Neuron (in vitro differentiated cells): ENCODE results near the gene PTPN13.
"Not testable (repeated sequence)": the region's sequence is repeated elsewhere in the genome, so short reads cannot be mapped to it uniquely, and the experiment has no call there.

Experiments
- H2AFZ ChIP-seq: one replicate; pipeline ENCODE4 v1.6.1; 2013; ENCODE audit warnings: low read depth, mild to moderate bottlenecking, inconsistent platforms, low read length, moderate library complexity
- H3K27me3 ChIP-seq: one replicate; pipeline ENCODE4 v1.6.1; 2013; ENCODE audit warnings: low read length; ENCODE audit not compliant: insufficient read depth
- H3K36me3 ChIP-seq: one replicate; pipeline ENCODE4 v1.6.1; 2013; ENCODE audit warnings: low read length; ENCODE audit not compliant: insufficient read depth
- H3K4me1 ChIP-seq: one replicate; pipeline ENCODE4 v1.6.1; 2013; ENCODE audit warnings: low read length; ENCODE audit not compliant: insufficient read depth
- H3K4me3 ChIP-seq: 2 replicates; pipeline ENCODE4 v1.5.1; 2013; ENCODE audit warnings: mild to moderate bottlenecking, low read length, moderate library complexity
- H3K9me3 ChIP-seq: one replicate; pipeline ENCODE4 v1.6.1; 2013; ENCODE audit warnings: low read length

PTPN13 gene

GRCh38 chr4:86719149-86719548, 125.0 kb downstream of the PTPN13 start:
- not testable (repeated sequence) for H2AFZ ChIP-seq, H3K27me3 ChIP-seq, H3K4me3 ChIP-seq, H3K4me1 ChIP-seq
- Histone ChIP-seq H3K9me3 (peaks cover 11% of the 10 kb centered on the region), H3K36me3 (peaks cover 61% of the 10 kb centered on the region)

GRCh38 chr4:86720508-86721068, 126.5 kb downstream of the PTPN13 start:
- no peak overlapping the region for H2AFZ ChIP-seq
- H3K4me1 ChIP-seq, result no peaks in the 10 kb centered on the region
- H3K4me3 ChIP-seq, result no peak overlapping the region
- H3K9me3 ChIP-seq, result peaks cover 12% of the 10 kb centered on the region
- H3K36me3 ChIP-seq, result peaks cover 63% of the 10 kb centered on the region
- no peaks in the 10 kb centered on the region for H3K27me3 ChIP-seq

GRCh38 chr4:86721412-86721811, 127.3 kb downstream of the PTPN13 start:
- no peak overlapping the region for H3K4me3 ChIP-seq
- no peaks in the 10 kb centered on the region for H3K27me3 ChIP-seq
- peaks cover 12% of the 10 kb centered on the region for H3K9me3 ChIP-seq
- no peaks in the 10 kb centered on the region for H3K4me1 ChIP-seq
- H2AFZ ChIP-seq, result no peak overlapping the region
- peaks cover 55% of the 10 kb centered on the region for H3K36me3 ChIP-seq

DNA sequence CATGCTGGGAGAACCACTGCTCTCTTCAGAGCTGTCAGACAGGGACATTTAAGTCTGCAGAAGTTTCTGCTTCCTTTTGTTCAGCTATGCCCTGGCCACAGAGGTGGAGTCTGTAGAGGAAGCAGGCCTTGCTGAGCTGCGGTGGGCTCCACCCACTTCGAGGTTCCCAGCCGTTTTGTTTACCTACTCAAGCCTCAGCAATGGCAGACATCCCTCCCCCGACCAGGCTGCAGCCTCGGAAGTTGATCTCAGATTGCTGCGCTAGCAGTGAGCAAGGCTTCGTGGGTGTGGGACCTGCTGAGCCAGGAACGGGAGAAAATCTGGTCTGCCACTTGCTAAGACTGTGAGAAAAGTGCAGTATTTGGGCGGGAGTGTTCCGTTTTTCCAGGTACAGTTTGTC, 136.2 kb downstream of the PTPN13 start:
- Histone ChIP-seq H3K4me3 (no peak overlapping the region), H3K27me3 (no peaks in the 10 kb centered on the region), H2AFZ (no peak overlapping the region), H3K36me3 (peaks cover 42% of the 10 kb centered on the region), H3K9me3 (no peaks in the 10 kb centered on the region), H3K4me1 (no peaks in the 10 kb centered on the region)

DNA sequence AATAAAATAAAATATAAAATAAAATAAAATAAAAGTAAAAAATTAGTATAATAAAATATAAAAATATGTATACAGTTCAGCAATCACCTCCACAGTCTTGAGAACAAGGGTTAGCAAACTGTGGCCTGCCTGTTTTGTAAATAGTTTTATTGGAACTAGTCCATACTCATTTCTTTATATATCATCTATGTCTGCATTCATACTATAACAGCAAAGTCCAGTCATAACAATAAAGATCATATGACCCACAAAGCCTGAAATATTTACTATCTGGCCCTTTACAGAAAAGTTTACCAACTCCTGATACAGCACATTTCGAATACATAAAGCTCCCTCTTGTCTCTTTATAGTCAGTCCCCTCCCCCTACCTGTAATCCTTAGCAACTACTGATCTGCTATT, 143.1 kb downstream of the PTPN13 start:
- Histone ChIP-seq H2AFZ (no peak overlapping the region), H3K4me1 (no peaks in the 10 kb centered on the region), H3K4me3 (no peak overlapping the region), H3K9me3 (peaks cover 19% of the 10 kb centered on the region), H3K36me3 (peaks cover 78% of the 10 kb centered on the region), H3K27me3 (no peaks in the 10 kb centered on the region)

DNA sequence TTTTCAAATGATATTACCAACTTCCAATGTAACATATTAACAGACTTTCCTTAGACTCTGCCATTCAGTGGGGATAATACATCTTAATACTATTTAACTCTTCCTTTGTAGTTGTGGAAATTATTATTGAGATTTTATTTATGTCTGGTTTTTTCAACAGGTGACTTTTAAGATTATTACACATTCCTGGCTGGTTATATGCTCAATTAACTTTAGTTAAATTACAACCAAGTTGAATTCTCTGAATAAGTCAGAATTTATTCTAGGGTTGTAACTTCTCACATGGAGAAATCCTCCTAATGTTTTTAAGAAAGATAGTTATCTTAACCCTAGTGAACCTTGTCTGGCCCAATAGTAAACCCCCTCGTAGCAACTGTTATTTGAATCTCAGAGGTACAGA, 147.7 kb downstream of the PTPN13 start:
- no peaks in the 10 kb centered on the region for H3K27me3 ChIP-seq
- peaks cover 74% of the 10 kb centered on the region for H3K36me3 ChIP-seq
- H3K4me1 ChIP-seq, result no peaks in the 10 kb centered on the region
- H3K9me3 ChIP-seq, result peaks cover 19% of the 10 kb centered on the region
- H2AFZ ChIP-seq, result no peak overlapping the region
- H3K4me3 ChIP-seq, result no peak overlapping the region

GRCh38 chr4:86744570-86744969, 150.5 kb downstream of the PTPN13 start:
- Histone ChIP-seq H3K9me3 (peaks cover 9% of the 10 kb centered on the region), H3K27me3 (no peaks in the 10 kb centered on the region), H2AFZ (no peak overlapping the region), H3K4me3 (no peak overlapping the region), H3K36me3 (peaks cover 63% of the 10 kb centered on the region), H3K4me1 (no peaks in the 10 kb centered on the region)

GRCh38 chr4:86749121-86749520, 155.0 kb downstream of the PTPN13 start:
- Histone ChIP-seq H3K9me3 (no peaks in the 10 kb centered on the region), H3K4me3 (no peak overlapping the region), H2AFZ (no peak overlapping the region), H3K36me3 (peaks cover 72% of the 10 kb centered on the region), H3K4me1 (no peaks in the 10 kb centered on the region), H3K27me3 (no peaks in the 10 kb centered on the region)

- Histone ChIP-seq H2AFZ (no peak overlapping the region), H3K4me1 (peaks cover 3% of the 10 kb centered on the region), H3K36me3 (peaks cover 65% of the 10 kb centered on the region), H3K4me3 (no peak overlapping the region), H3K27me3 (no peaks in the 10 kb centered on the region), H3K9me3 (no peaks in the 10 kb centered on the region)
Observed at GRCh38 chr4:86755388-86755787, 161.3 kb downstream of the PTPN13 start.

DNA sequence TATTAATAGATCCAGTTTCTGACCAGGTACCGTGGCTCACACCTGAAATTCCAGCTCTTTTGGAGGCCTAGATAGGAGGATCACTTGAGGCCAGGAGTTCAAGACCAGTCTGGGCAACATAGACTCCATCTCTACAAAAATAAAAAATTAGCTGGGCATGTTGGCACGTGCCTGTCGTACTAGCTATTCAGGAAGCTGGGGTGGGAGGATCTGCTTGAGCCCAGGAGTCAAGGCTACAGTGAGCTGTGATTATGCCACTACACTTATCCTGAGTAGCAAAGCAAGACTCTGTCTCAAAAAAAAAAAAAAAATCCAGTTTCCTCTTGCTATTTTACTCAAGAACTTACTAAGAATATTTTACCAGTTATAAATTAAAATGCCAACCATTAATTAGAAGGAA, 163.4 kb downstream of the PTPN13 start:
- Histone ChIP-seq H3K4me3 (no peak overlapping the region), H2AFZ (no peak overlapping the region), H3K4me1 (peaks cover 3% of the 10 kb centered on the region), H3K27me3 (no peaks in the 10 kb centered on the region), H3K9me3 (no peaks in the 10 kb centered on the region), H3K36me3 (peaks cover 60% of the 10 kb centered on the region)

DNA sequence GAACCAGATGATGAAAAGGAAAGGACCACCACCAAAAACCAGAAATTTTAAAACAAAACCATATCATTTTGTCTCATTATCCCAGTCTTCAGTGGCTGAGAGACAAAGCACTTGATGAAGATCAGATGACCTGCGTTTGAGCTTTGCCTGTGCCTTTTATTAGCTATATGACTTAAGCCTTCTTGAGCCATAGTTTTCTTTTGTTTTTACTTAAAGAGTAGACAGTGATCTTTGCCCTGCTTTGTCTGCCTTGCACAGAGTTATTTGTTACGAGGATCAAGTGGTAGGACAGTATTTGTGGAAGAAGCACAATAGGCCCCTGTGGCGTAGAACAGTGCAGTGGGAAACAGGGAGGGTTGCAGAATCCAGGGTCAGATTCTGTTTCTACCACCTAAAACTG, 165.2 kb downstream of the PTPN13 start:
- Histone ChIP-seq H3K4me1 (peaks cover 3% of the 10 kb centered on the region), H3K4me3 (no peak overlapping the region), H3K36me3 (peaks cover 62% of the 10 kb centered on the region), H3K27me3 (no peaks in the 10 kb centered on the region), H2AFZ (no peak overlapping the region), H3K9me3 (no peaks in the 10 kb centered on the region)

- Histone ChIP-seq H3K4me3 (no peak overlapping the region), H3K36me3 (peaks cover 80% of the 10 kb centered on the region), H2AFZ (no peak overlapping the region), H3K27me3 (no peaks in the 10 kb centered on the region), H3K9me3 (no peaks in the 10 kb centered on the region), H3K4me1 (peaks cover 3% of the 10 kb centered on the region)
Observed at GRCh38 chr4:86762649-86763048, 168.5 kb downstream of the PTPN13 start.

DNA sequence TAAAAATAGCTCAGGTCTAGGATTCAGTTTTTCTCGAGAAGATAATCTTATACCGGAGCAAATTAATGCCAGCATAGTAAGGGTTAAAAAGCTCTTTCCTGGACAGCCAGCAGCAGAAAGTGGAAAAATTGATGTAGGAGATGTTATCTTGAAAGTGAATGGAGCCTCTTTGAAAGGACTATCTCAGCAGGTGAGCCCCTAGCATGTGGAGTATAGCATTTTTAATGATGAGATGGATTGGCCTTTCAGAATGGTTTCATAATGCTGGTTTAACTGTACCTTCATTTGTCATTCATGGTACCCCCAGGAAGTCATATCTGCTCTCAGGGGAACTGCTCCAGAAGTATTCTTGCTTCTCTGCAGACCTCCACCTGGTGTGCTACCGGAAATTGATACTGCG, 175.7 kb downstream of the PTPN13 start:
- H3K4me3 ChIP-seq, result no peak overlapping the region
- H2AFZ ChIP-seq, result no peak overlapping the region
- H3K9me3 ChIP-seq, result no peaks in the 10 kb centered on the region
- peaks cover 87% of the 10 kb centered on the region for H3K36me3 ChIP-seq
- H3K4me1 ChIP-seq, result no peaks in the 10 kb centered on the region
- no peaks in the 10 kb centered on the region for H3K27me3 ChIP-seq

DNA sequence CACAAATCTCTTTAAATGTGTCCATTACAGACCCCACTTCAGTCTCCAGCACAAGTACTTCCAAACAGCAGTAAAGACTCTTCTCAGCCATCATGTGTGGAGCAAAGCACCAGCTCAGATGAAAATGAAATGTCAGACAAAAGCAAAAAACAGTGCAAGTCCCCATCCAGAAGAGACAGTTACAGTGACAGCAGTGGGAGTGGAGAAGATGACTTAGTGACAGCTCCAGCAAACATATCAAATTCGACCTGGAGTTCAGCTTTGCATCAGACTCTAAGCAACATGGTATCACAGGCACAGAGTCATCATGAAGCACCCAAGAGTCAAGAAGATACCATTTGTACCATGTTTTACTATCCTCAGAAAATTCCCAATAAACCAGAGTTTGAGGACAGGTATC, 177.0 kb downstream of the PTPN13 start:
- Histone ChIP-seq H3K27me3 (no peaks in the 10 kb centered on the region), H3K4me3 (no peak overlapping the region), H3K4me1 (no peaks in the 10 kb centered on the region), H3K9me3 (no peaks in the 10 kb centered on the region), H2AFZ (no peak overlapping the region), H3K36me3 (peaks cover 86% of the 10 kb centered on the region)
